IPS-11a (cell line): ENCODE results near the gene EPHA4.

Experiments used
- H3K4me3 ChIP-seq: one replicate; pipeline ENCODE4 v1.5.1; 2013; ENCODE audit warnings: low read depth, low read length, control low read depth

Gene EPHA4

GRCh38 chr2:221370076-221370856 lies 201.8 kb downstream of the EPHA4 start:
- no peak overlapping the region for H3K4me3 ChIP-seq
